ENCODE measurements around the gene ZNF750. TPM values are rescaled to one million over a fixed set of nuclear protein-coding genes. Genes with fewer than 3 reads are reported as not detected.

The ZNF750 gene
- total and polyA plus RNA-seq, 12 donors, result 0.07 to 0.20 (median 0.11) TPM; not detected in 8

- no peaks in the 10 kb centered on the region for H3K4me1 ChIP-seq (replicated peaks in 1 of 2)
- H3K4me3 ChIP-seq, result no peak overlapping the region
- no peak overlapping the region for H3K27ac ChIP-seq
- H3K27me3 ChIP-seq, result no peaks in the 10 kb centered on the region
- intact Hi-C loops (cut with DNase I), result no loop called here
- WGBS, 4 donors, result 93 to 100% (median 94%) methylated on average over 1 to 5 of the region's 5 CpGs
- TF ChIP-seq POLR2A (IDR thresholded peaks at IDR 0.05), result no peak
- no peak for TF ChIP-seq CTCF (IDR thresholded peaks at IDR 0.05)
- no peaks in the 10 kb centered on the region for H3K36me3 ChIP-seq (replicated peaks in 1 of 2)
- H3K9me3 ChIP-seq (replicated peaks in 1 of 3), result peaks cover 0 to 5% (median 0%) of the 10 kb centered on the region in 3 donors
- DNase-seq, result no peak
Observed at GRCh38 chr17:82815354-82815753, 24.5 kb downstream of the ZNF750 start.

GRCh38 chr17:82814834-82815233 lies 25.0 kb downstream of the ZNF750 start:
- no peak overlapping the region for H3K27ac ChIP-seq
- no peaks in the 10 kb centered on the region for H3K27me3 ChIP-seq
- TF ChIP-seq CTCF (IDR thresholded peaks at IDR 0.05), result no peak
- TF ChIP-seq POLR2A (IDR thresholded peaks at IDR 0.05), result no peak
- H3K9me3 ChIP-seq (replicated peaks in 1 of 3), result no peaks in the 10 kb centered on the region
- no peak for DNase-seq
- no peaks in the 10 kb centered on the region for H3K36me3 ChIP-seq (replicated peaks in 1 of 2)
- WGBS, 4 donors, result 88 to 98% (median 95%) methylated on average over 12 to 20 of the region's 20 CpGs
- intact Hi-C loops (cut with DNase I), result no loop called here
- no peak overlapping the region for H3K4me3 ChIP-seq
- H3K4me1 ChIP-seq (replicated peaks in 1 of 2), result no peaks in the 10 kb centered on the region

GRCh38 chr17:82813299-82814051 lies 26.3 kb downstream of the ZNF750 start:
- Histone ChIP-seq H3K36me3 (replicated peaks in 1 of 2) (no peaks in the 10 kb centered on the region), H3K27me3 (no peaks in the 10 kb centered on the region), H3K4me3 (no peak overlapping the region), H3K9me3 (replicated peaks in 1 of 3) (no peaks in the 10 kb centered on the region), H3K27ac (no peak overlapping the region), H3K4me1 (replicated peaks in 1 of 2) (no peaks in the 10 kb centered on the region)
- intact Hi-C loops (cut with DNase I), result no loop called here
- DNase-seq, result no peak
- WGBS, 4 donors, result 89 to 96% (median 95%) methylated on average over 23 of the region's 23 CpGs
- TF ChIP-seq POLR2A (IDR thresholded peaks at IDR 0.05) (no peak), CTCF (IDR thresholded peaks at IDR 0.05) (no peak)

- H3K4me1 ChIP-seq (replicated peaks in 1 of 2), result no peaks in the 10 kb centered on the region
- H3K4me3 ChIP-seq, result no peak overlapping the region
- WGBS, 4 donors, result 96 to 98% (median 97%) methylated on average over 16 to 17 of the region's 17 CpGs
- peaks cover 0 to 5% of the 10 kb centered on the region in 2 donors for H3K36me3 ChIP-seq (replicated peaks in 1 of 2)
- H3K27ac ChIP-seq, result no peak overlapping the region
- DNase-seq, result no peak
- no peaks in the 10 kb centered on the region for H3K9me3 ChIP-seq (replicated peaks in 1 of 3)
- intact Hi-C loops (cut with DNase I), result no loop called here
- no peaks in the 10 kb centered on the region for H3K27me3 ChIP-seq
- no peak for TF ChIP-seq POLR2A (IDR thresholded peaks at IDR 0.05)
- TF ChIP-seq CTCF (IDR thresholded peaks at IDR 0.05), result no peak
Observed at GRCh38 chr17:82812601-82813000, 27.2 kb downstream of the ZNF750 start.
